ENCODE measurements around the gene HOXC9.

GRCh38 chr12:53985994-53986685 lies 13.8 kb upstream of the HOXC9 start:
- no peak for TF ChIP-seq CTCF (IDR thresholded peaks at IDR 0.05; ENCODE audit: low read length)
- TF ChIP-seq EZH2 (IDR thresholded peaks at IDR 0.05; ENCODE audit: borderline replicate concordance, low read length) = no peak

All from OCI-LY1 (cell line).